GM15510 (cell line): ENCODE measurements around the gene PLEKHA5.

Experiments
- POLR2A ChIP-seq: IDR thresholded peaks from 3 replicates; pipeline ENCODE4 v1.6.1; 2011; ENCODE audit warnings: borderline replicate concordance; ENCODE audit not compliant: insufficient read length; ENCODE audit errors: extremely low read depth

The PLEKHA5 gene

DNA sequence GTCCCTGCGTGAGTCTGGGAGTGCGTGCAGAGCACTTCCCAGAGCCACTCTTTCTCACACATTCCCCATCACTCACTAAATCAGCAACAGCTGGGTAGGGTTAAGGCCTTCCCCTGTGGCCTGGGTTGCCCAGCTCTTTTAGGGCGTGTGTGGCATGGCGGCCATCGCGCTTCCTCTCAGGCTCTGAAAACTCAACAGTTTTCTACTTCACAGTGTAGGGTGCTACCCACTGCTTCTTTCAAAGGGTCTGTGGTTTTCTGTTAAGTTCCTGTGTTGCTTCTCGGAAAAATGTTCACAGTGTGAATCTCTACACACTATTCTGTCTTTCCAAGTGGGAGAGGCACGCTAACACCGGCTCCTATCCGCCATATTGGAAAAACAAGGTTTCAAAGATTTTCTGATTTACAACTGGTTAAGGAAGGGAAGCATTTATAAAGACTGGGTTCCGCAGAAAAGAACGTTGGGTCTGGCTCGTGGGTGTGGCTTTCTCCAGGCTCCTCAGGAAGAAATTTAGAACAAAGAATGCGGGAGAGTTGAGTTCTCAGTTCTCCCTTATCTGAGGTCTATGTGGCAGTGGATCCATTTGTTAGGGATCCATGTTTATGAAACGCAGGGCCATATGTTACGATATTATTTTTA is 274.8 kb downstream of the PLEKHA5 start:
- TF ChIP-seq POLR2A, result no peak

DNA sequence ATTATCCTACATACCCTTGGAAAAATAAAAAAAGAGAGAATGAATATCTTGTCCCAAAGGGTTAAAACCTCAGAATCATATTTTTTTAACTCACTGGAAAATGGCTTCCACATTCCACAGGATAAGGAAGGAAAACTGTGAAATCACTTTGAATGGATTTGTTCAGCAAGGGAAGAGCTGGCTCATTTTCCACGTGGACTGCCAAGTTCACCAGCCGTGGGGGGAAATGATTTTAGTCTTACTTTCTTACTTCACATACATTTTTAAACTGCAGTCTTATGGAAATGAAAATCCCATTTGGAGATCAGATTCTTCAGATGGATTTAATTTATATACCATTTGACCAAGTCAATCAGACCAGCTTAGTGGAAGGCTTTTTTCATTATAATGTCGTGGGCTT is 279.8 kb downstream of the PLEKHA5 start:
- no peak for TF ChIP-seq POLR2A

- no peak for TF ChIP-seq POLR2A
These were observed 280.7 kb downstream of the PLEKHA5 start for GRCh38 chr12:19410211-19410610.

DNA sequence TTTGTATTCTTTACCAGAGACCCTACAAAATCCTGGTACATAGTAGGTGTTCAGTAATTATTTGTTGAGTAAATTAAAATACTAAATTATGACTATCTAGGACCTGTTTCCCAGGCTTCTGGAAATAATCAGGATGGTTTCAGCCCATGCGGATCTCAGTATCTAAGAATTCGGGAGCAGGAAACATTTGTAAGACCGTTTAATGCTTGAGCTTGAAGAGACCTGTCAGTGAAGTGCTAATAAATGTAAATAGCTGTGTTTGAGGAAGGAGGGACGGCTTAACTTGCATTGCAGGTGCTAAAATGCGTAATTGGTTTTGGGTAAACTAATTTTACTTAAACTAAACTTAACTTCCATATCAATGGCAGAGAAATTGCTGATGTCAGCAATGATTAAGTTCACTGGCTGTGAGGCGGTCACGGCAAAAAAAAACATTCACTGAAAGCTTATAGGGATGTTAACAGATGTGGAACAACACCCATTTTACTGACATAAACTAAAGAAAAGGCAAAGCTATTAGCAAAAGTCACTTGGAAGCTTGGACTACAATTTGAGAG is 281.2 kb downstream of the PLEKHA5 start:
- TF ChIP-seq POLR2A, result no peak

DNA sequence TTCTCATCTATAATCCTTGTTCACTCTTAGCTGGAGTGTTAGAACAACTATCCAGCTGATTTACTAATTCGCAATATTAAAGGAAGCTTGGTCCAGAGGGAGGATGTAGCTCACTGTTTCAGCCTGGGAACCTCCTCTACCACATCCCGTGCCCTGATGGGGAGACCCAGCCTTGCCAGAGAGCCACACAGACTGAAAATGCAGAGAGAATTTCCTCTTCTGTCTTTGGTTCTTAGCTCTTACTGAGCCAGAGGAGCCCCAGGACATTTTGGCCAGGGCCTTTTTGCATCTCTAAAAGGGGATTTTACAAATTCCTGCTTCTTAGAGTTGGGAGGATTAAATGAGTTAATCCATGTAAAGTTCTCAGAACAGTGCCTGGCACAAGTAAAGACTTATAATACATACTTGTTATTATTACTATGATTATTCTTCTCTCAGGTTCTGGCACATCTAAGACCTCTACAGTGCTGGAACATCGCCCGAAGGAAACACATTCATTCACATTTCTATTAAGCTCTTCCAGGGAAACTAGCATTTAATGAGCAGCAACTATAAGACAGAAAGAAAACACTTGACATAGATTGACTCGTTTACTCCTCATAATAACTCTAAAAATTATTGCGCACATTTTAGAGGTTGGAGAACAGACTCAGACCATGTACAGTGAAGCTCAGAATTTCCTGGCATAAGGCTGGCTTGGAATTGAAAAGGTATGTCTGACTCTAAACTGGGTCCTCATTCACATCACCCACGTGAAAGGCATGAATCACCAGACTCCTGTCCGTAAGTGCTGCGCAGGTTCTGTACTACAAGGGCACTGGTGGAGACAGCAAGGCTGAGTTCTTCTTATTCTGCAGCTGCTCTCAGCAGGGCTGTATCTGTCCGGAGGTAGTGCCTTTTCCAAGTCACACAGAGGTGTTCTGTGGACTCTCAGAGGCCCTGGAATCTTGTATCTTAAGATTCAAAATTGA is 282.0 kb downstream of the PLEKHA5 start:
- TF ChIP-seq POLR2A, result no peak

DNA sequence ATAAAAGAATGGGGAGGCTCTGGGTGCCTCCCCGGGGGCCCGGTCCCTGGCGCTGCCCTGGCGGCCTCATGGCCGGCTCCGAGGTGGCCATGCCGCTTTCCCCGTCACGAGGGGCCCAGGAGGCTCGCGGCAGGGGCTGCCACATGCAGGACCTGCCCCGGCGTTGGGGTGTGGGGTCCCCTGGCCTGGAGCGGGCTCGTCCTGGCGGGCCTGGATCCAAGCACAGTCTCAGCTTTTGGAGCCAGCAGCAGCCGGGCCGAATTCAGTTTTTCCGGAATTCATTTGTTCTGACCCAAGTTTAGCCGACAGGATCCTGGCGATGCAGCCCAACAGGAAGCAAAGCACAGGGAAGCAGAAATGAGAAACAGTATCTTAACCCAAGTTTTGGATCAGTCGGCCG is 283.3 kb downstream of the PLEKHA5 start:
- TF ChIP-seq POLR2A, result no peak

DNA sequence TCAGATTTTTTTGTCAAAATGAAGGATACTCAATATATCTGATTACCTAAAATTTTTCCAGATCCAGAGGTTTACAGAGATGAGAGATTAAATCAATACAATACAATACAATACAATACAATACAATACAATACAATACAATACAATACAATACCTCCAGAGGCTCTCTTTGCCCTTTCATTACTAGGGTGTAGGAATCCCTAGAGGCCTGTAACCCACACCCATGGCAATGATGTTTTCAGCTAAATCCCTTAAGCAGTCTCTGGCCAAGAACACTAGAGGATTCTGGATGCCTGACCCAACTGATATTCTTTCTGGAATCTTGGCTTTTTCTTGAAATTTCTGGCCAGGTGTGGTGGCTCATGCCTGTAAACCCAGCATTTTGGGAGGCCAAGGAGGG is 286.0 kb downstream of the PLEKHA5 start:
- no peak for TF ChIP-seq POLR2A

DNA sequence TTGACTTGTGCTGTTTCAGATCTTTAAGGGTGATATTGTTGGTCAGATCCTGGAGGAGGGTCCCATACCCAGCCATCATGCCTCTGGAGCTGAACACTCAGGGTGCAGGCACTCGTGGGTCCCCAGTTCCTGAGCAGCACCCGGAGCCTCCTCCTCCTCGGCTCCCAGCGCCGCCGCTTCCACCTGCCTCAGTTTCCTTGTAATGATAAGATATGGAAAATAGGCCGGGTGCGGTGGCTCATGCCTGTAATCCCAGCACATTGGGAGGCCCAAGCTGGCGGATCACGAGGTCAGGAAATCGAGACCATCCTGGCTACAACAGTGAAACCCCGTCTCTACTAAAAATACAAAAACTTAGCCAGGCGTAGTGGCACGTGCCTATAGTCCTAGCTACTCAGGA is 289.6 kb downstream of the PLEKHA5 start:
- TF ChIP-seq POLR2A, result no peak

DNA sequence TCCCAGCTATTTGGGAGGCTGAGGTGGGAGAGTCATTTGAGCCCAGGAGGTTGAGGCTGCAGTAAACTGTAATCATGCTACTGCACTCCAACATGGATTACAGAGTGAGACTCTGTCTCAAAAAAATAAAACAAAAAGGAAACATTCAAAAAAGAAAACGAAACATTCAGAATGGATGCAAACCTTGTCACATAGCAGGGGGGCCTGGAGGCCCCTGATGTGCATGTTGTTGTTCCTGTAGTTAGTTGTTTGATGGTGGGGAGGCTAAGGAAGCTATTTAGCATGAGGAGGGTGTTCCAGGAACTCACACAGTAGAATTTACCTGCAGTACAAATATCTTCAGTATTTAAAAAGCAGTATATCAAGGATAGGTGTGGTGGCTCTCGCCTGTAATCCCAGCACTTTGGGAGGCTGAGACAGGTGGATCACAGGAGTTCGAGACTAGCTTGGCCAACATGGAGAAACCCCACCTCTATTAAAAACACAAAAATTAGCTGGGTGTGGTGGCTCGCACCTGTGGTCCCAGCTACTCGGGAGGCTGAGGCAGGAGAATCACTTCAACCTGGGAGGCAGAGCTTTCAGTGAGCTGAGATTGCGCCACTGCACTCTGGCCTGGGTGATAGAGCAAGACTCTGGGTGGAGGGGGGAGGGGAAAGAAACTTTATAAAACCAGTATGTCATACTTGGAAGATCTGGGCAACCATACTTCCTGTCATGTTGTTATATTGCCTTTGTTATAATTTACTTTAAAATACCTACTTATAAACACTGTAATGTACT is 292.2 kb downstream of the PLEKHA5 start:
- TF ChIP-seq POLR2A, result no peak

- TF ChIP-seq POLR2A, result no peak
These were observed 293.8 kb downstream of the PLEKHA5 start for GRCh38 chr12:19423166-19423930.
